ENCODE data around the gene EIF5B. TPM values are rescaled to one million over a fixed set of nuclear protein-coding genes. Genes with fewer than 3 reads are reported as not detected.
A peak's percentile ranks its signal among the peaks of the same experiment; 100 is the strongest.

Gene EIF5B
- total RNA-seq, 1 donor from 2014 or later = 65.6 TPM

GRCh38 chr2:99424371-99424770 lies 87.2 kb downstream of the EIF5B start:
- H3K27me3 Mint-ChIP-seq (ENCODE audit: low read depth, unreplicated experiment) = no peaks in the 10 kb centered on the region
- no peak overlapping the region for H3K4me2 ChIP-seq (ENCODE audit: low read length)
- peaks cover 14% of the 10 kb centered on the region for H4K20me1 ChIP-seq (ENCODE audit: insufficient read depth, low read length)
- no peak for FAIRE-seq
- no peaks in the 10 kb centered on the region for H3K9me3 ChIP-seq (ENCODE audit: insufficient read depth, low read depth, low read length)
- no peak overlapping the region for H2AFZ ChIP-seq (ENCODE audit: low read depth, low read length)
- peaks cover 27% of the 10 kb centered on the region for H3K36me3 ChIP-seq (ENCODE audit: insufficient read depth, low read length)
- no peak for TF ChIP-seq EZH2 (IDR thresholded peaks at IDR 0.05; ENCODE audit: insufficient read depth, low read length)
- no peak for TF ChIP-seq CTCF (IDR thresholded peaks at IDR 0.05; ENCODE audit: insufficient read depth, low read depth, low read length)
- no peak overlapping the region for H3K4me3 Mint-ChIP-seq (ENCODE audit: unreplicated experiment)
- no peaks in the 10 kb centered on the region for H3K27me3 ChIP-seq (ENCODE audit: insufficient read depth, low read length)
- peaks cover 2% of the 10 kb centered on the region for H3K79me2 ChIP-seq (ENCODE audit: insufficient read depth, low read length)
- no peak overlapping the region for H3K9ac ChIP-seq (ENCODE audit: low read length)
- peaks cover 24% of the 10 kb centered on the region for H3K4me1 ChIP-seq (ENCODE audit: insufficient read depth, low read length)
- no peak for DNase-seq (ENCODE audit: low read depth)
- no peak overlapping the region for H3K27ac ChIP-seq (ENCODE audit: low read depth, low read length)
- H3K9me3 Mint-ChIP-seq (ENCODE audit: unreplicated experiment) = no peaks in the 10 kb centered on the region
- H3K4me3 ChIP-seq (ENCODE audit: insufficient read depth, low read depth, low read length) = no peak overlapping the region
- H3K4me1 Mint-ChIP-seq (ENCODE audit: low read depth, unreplicated experiment) = peaks cover 28% of the 10 kb centered on the region
- peaks cover 9% of the 10 kb centered on the region for H3K36me3 Mint-ChIP-seq (ENCODE audit: low read depth, unreplicated experiment)
- H3K27ac Mint-ChIP-seq (ENCODE audit: unreplicated experiment) = no peak overlapping the region

GRCh38 chr2:99425022-99425421 lies 87.8 kb downstream of the EIF5B start:
- H3K4me3 ChIP-seq (ENCODE audit: insufficient read depth, low read depth, low read length) = no peak overlapping the region
- peaks cover 30% of the 10 kb centered on the region for H3K36me3 ChIP-seq (ENCODE audit: insufficient read depth, low read length)
- Mint-ChIP-seq H3K27me3 (ENCODE audit: low read depth, unreplicated experiment) (no peaks in the 10 kb centered on the region), H3K27ac (ENCODE audit: unreplicated experiment) (no peak overlapping the region), H3K36me3 (ENCODE audit: low read depth, unreplicated experiment) (peaks cover 9% of the 10 kb centered on the region), H3K4me1 (ENCODE audit: low read depth, unreplicated experiment) (peaks cover 22% of the 10 kb centered on the region), H3K9me3 (ENCODE audit: unreplicated experiment) (no peaks in the 10 kb centered on the region), H3K4me3 (ENCODE audit: unreplicated experiment) (no peak overlapping the region)
- TF ChIP-seq CTCF (IDR thresholded peaks at IDR 0.05; ENCODE audit: insufficient read depth, low read depth, low read length) (no peak), EZH2 (IDR thresholded peaks at IDR 0.05; ENCODE audit: insufficient read depth, low read length) (no peak)
- FAIRE-seq (no peak), DNase-seq (ENCODE audit: low read depth) (peak; percentile 42)
- peaks cover 17% of the 10 kb centered on the region for H3K4me1 ChIP-seq (ENCODE audit: insufficient read depth, low read length)
- H2AFZ ChIP-seq (ENCODE audit: low read depth, low read length) = no peak overlapping the region
- H3K27me3 ChIP-seq (ENCODE audit: insufficient read depth, low read length) = no peaks in the 10 kb centered on the region
- no peak overlapping the region for H3K27ac ChIP-seq (ENCODE audit: low read depth, low read length)
- peaks cover 14% of the 10 kb centered on the region for H4K20me1 ChIP-seq (ENCODE audit: insufficient read depth, low read length)
- no peaks in the 10 kb centered on the region for H3K9me3 ChIP-seq (ENCODE audit: insufficient read depth, low read depth, low read length)
- peaks cover 2% of the 10 kb centered on the region for H3K79me2 ChIP-seq (ENCODE audit: insufficient read depth, low read length)
- H3K9ac ChIP-seq (ENCODE audit: low read length) = no peak overlapping the region
- H3K4me2 ChIP-seq (ENCODE audit: low read length) = no peak overlapping the region

- FAIRE-seq (peak; percentile 26), DNase-seq (ENCODE audit: low read depth) (peak; percentile 79)
- no peaks in the 10 kb centered on the region for H3K9me3 ChIP-seq (ENCODE audit: insufficient read depth, low read depth, low read length)
- no peaks in the 10 kb centered on the region for H3K27me3 ChIP-seq (ENCODE audit: insufficient read depth, low read length)
- H4K20me1 ChIP-seq (ENCODE audit: insufficient read depth, low read length) = peaks cover 26% of the 10 kb centered on the region
- no peak overlapping the region for H3K4me3 ChIP-seq (ENCODE audit: insufficient read depth, low read depth, low read length)
- H3K4me2 ChIP-seq (ENCODE audit: low read length) = no peak overlapping the region
- Mint-ChIP-seq H3K4me1 (ENCODE audit: low read depth, unreplicated experiment) (peaks cover 4% of the 10 kb centered on the region), H3K27ac (ENCODE audit: unreplicated experiment) (no peak overlapping the region), H3K9me3 (ENCODE audit: unreplicated experiment) (no peaks in the 10 kb centered on the region), H3K27me3 (ENCODE audit: low read depth, unreplicated experiment) (no peaks in the 10 kb centered on the region), H3K4me3 (ENCODE audit: unreplicated experiment) (no peak overlapping the region), H3K36me3 (ENCODE audit: low read depth, unreplicated experiment) (peaks cover 5% of the 10 kb centered on the region)
- peaks cover 8% of the 10 kb centered on the region for H3K4me1 ChIP-seq (ENCODE audit: insufficient read depth, low read length)
- no peak overlapping the region for H3K9ac ChIP-seq (ENCODE audit: low read length)
- H3K27ac ChIP-seq (ENCODE audit: low read depth, low read length) = no peak overlapping the region
- peaks cover 14% of the 10 kb centered on the region for H3K36me3 ChIP-seq (ENCODE audit: insufficient read depth, low read length)
- no peak overlapping the region for H2AFZ ChIP-seq (ENCODE audit: low read depth, low read length)
- H3K79me2 ChIP-seq (ENCODE audit: insufficient read depth, low read length) = no peaks in the 10 kb centered on the region
- TF ChIP-seq EZH2 (IDR thresholded peaks at IDR 0.05; ENCODE audit: insufficient read depth, low read length) (no peak), CTCF (IDR thresholded peaks at IDR 0.05; ENCODE audit: insufficient read depth, low read depth, low read length) (no peak)
These were observed 93.6 kb downstream of the EIF5B start for GRCh38 chr2:99430614-99431291.

Measured in astrocyte (in vitro differentiated cells and primary cell).